ENCODE data around the gene CCNY.

GRCh38 chr10:35329520-35329919 is 6.8 kb upstream of the CCNY start:
- no peak for TF ChIP-seq CTCF (IDR thresholded peaks at IDR 0.05)
- no peak for TF ChIP-seq POLR2A (IDR thresholded peaks at IDR 0.05)

Data from Peyer's patch (tissue), 4 donors.